ENCODE data around the gene SIRPB2. TPM values are rescaled to one million over a fixed set of nuclear protein-coding genes. Genes with fewer than 3 reads are reported as not detected.

Gene SIRPB2
- total RNA-seq, 1 donor from 2014 or later: not detected

GRCh38 chr20:1484438-1485116 lies 6.6 kb downstream of the SIRPB2 start:
- H3K4me1 Mint-ChIP-seq: no peaks in the 10 kb centered on the region
- H3K9me3 Mint-ChIP-seq: no peaks in the 10 kb centered on the region
- H3K27me3 Mint-ChIP-seq (ENCODE audit: low read depth): peaks cover 76% of the 10 kb centered on the region
- no peak for TF ChIP-seq CTCF (IDR thresholded peaks at IDR 0.05; ENCODE audit: unreplicated experiment)
- H3K4me3 Mint-ChIP-seq: no peak overlapping the region
- H3K27ac Mint-ChIP-seq: no peak overlapping the region
- H3K36me3 Mint-ChIP-seq: no peaks in the 10 kb centered on the region
- DNase-seq (ENCODE audit: low spot score in 2 of 2, unreplicated experiment in 2 of 2): no peak

GRCh38 chr20:1479831-1480595 lies 11.2 kb downstream of the SIRPB2 start:
- H3K36me3 Mint-ChIP-seq: no peaks in the 10 kb centered on the region
- peaks cover 49% of the 10 kb centered on the region for H3K27me3 Mint-ChIP-seq (ENCODE audit: low read depth)
- no peak overlapping the region for H3K4me3 Mint-ChIP-seq
- no peak for DNase-seq (ENCODE audit: low spot score in 2 of 2, unreplicated experiment in 2 of 2)
- no peak for TF ChIP-seq CTCF (IDR thresholded peaks at IDR 0.05; ENCODE audit: unreplicated experiment)
- no peaks in the 10 kb centered on the region for H3K4me1 Mint-ChIP-seq
- H3K27ac Mint-ChIP-seq: no peak overlapping the region
- H3K9me3 Mint-ChIP-seq: no peaks in the 10 kb centered on the region

GRCh38 chr20:1478566-1478965 lies 12.7 kb downstream of the SIRPB2 start:
- Mint-ChIP-seq H3K4me1 (no peaks in the 10 kb centered on the region), H3K9me3 (no peaks in the 10 kb centered on the region), H3K27ac (no peak overlapping the region)

GRCh38 chr20:1477896-1478490 lies 13.2 kb downstream of the SIRPB2 start:
- no peak overlapping the region for H3K27ac Mint-ChIP-seq
- TF ChIP-seq CTCF (IDR thresholded peaks at IDR 0.05; ENCODE audit: unreplicated experiment): no peak

More at GRCh38 chr20:1478566-1478965, 12.7 kb downstream of the SIRPB2 start:
- peaks cover 34% of the 10 kb centered on the region for H3K27me3 Mint-ChIP-seq (ENCODE audit: low read depth)
- no peaks in the 10 kb centered on the region for H3K36me3 Mint-ChIP-seq
- no peak overlapping the region for H3K4me3 Mint-ChIP-seq
- TF ChIP-seq CTCF (IDR thresholded peaks at IDR 0.05; ENCODE audit: unreplicated experiment): no peak
- DNase-seq (ENCODE audit: low spot score in 2 of 2, unreplicated experiment in 2 of 2): no peak

GRCh38 chr20:1474817-1475603 lies 16.2 kb downstream of the SIRPB2 start:
- no peaks in the 10 kb centered on the region for H3K9me3 Mint-ChIP-seq
- TF ChIP-seq CTCF (IDR thresholded peaks at IDR 0.05; ENCODE audit: unreplicated experiment): no peak
- no peak overlapping the region for H3K27ac Mint-ChIP-seq
- no peaks in the 10 kb centered on the region for H3K36me3 Mint-ChIP-seq
- H3K27me3 Mint-ChIP-seq (ENCODE audit: low read depth): peaks cover 8% of the 10 kb centered on the region
- no peaks in the 10 kb centered on the region for H3K4me1 Mint-ChIP-seq
- H3K4me3 Mint-ChIP-seq: no peak overlapping the region
- no peak for DNase-seq (ENCODE audit: low spot score in 2 of 2, unreplicated experiment in 2 of 2)

More at GRCh38 chr20:1477896-1478490, 13.2 kb downstream of the SIRPB2 start:
- Mint-ChIP-seq H3K27me3 (ENCODE audit: low read depth) (peaks cover 29% of the 10 kb centered on the region), H3K4me3 (no peak overlapping the region), H3K4me1 (no peaks in the 10 kb centered on the region), H3K36me3 (no peaks in the 10 kb centered on the region), H3K9me3 (no peaks in the 10 kb centered on the region)
- no peak for DNase-seq (ENCODE audit: low spot score in 2 of 2, unreplicated experiment in 2 of 2)
